ENCODE data around the gene BAIAP2.

- TF ChIP-seq EZH2 (IDR thresholded peaks at IDR 0.05; ENCODE audit: borderline replicate concordance): no peak
- no peak for TF ChIP-seq CTCF (IDR thresholded peaks at IDR 0.05; ENCODE audit: poor library complexity)
Observed at GRCh38 chr17:81123052-81124048, 88.4 kb downstream of the BAIAP2 start.

All from hepatocyte (in vitro differentiated cells).